Activated naive CD4-positive, alpha-beta T cell treated with anti-CD3 and anti-CD28 coated beads, Interleukin-2, amount 50 U/mL, for 24 hours (primary cell): ENCODE measurements around the gene IDH2.
A peak's percentile ranks its signal among the peaks of the same experiment; 100 is the strongest.

ENCODE experiments used
- H3K27ac Mint-ChIP-seq: one replicate; pipeline ENCODE4 v1.8.0; 2021; ENCODE audit warnings: mild to moderate bottlenecking, mixed read lengths
- H3K27me3 Mint-ChIP-seq: one replicate; pipeline ENCODE4 v1.8.0; 2021; ENCODE audit warnings: mixed read lengths
- H3K36me3 Mint-ChIP-seq: one replicate; pipeline ENCODE4 v1.8.0; 2021; ENCODE audit warnings: mixed read lengths
- H3K4me1 Mint-ChIP-seq: one replicate; pipeline ENCODE4 v1.8.0; 2021; ENCODE audit warnings: mixed read lengths
- H3K4me3 Mint-ChIP-seq: one replicate; pipeline ENCODE4 v1.8.0; 2021; ENCODE audit warnings: mild to moderate bottlenecking, mixed read lengths
- H3K9me3 Mint-ChIP-seq: one replicate; pipeline ENCODE4 v1.8.0; 2021; ENCODE audit warnings: mixed read lengths

Gene IDH2

DNA sequence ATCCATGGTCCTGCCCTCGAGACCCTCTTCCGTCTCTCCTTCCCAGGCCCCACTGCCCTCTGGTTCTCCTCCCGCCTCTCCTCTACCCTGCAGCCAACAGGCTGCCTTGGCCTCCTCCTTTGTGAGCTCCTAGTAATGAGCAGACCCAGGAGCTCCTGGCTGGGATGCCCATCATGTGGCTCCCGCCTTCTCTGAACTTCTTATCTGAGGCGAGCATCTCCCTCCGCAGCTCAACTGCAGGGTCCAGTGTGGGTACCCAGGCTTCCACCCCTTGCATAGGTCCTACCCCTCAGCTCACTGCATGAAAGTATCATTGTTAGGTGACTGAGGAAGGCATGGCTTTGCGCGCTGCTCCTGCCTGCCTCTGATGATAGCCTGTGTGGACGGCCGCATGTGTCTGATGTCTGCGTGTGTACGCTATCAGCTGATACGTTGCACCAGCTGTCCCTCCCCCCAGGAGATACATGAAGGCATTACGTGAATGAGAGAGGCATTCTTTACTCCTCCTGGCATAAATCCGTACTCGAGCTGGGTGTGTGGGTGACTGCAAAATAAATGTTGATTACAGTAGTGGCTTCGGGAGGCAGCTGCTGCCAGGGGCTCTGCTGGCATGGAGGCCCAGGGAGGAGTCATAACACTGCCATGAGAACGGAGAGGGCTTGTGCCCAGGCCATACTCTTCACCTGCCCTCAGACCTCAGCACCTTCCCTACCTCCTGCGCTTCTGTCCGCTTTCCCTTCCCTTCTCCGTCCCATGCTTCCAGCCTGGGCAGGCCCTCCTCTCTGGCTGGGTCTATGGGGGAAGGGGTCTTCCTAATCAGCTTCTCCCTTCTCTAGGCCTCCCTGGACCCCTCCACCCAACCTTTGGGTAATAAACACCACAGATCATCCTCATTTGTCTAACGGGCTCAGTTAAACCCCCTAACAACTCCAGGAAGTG, 52.3 kb downstream of the IDH2 start:
- peaks cover 3% of the 10 kb centered on the region for H3K36me3 Mint-ChIP-seq
- H3K27ac Mint-ChIP-seq: no peak overlapping the region
- H3K4me1 Mint-ChIP-seq: peaks cover 31% of the 10 kb centered on the region
- H3K27me3 Mint-ChIP-seq: no peaks in the 10 kb centered on the region
- H3K4me3 Mint-ChIP-seq: no peak overlapping the region
- H3K9me3 Mint-ChIP-seq: no peaks in the 10 kb centered on the region

DNA sequence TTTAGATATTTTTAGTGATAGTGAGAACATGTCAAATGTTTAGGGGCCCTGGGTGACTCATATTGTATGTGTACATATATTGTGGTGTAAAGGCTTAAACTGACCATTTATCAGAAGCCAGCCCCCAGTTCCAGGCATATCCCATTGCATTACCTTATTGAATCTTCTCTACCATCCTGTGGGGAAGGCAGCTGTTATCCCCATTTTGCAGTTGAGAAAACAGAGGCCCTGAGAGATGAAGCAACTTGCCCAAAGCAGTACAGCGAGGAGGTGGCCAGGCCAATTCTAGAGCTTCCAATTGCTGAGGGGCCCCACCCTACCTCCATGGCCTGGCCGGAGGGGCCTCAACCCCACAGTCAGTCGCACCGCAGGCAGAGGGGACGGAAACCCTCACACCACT, 53.2 kb downstream of the IDH2 start:
- Mint-ChIP-seq H3K4me3 (no peak overlapping the region), H3K4me1 (peaks cover 29% of the 10 kb centered on the region), H3K27me3 (no peaks in the 10 kb centered on the region), H3K27ac (no peak overlapping the region), H3K9me3 (no peaks in the 10 kb centered on the region), H3K36me3 (peaks cover 3% of the 10 kb centered on the region)

DNA sequence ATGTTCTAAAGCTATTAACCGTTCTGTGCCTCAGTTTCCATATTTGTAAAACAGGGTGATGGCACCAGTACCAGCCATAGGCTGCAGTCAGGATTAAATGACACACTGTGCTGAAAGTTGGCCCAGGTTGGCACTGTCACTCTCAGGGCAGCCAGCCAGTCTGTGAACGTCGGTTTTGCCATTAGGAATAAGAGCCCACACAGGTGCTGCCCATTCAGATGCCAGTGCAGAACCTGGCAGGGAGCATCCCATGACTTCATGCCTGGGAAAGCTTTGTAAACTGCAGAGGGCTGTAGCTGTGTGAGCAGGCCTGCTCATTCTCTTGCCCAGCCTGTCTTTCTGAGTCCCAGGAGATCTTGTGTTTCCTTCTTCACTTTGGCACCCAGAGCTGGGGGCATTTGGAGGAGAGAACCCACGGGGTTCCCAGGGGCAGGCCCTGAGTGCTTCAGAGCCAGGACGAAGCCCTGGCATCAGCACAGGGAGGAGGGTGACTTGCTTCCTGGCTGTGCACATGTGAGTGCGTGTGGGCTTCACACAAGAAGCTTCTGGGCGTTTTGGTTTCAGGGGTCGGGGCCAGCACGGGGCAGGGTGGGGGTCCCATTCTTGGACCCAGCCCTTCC, 54.2 kb downstream of the IDH2 start:
- Mint-ChIP-seq H3K36me3 (peaks cover 1% of the 10 kb centered on the region), H3K27ac (no peak overlapping the region), H3K4me3 (no peak overlapping the region), H3K4me1 (peaks cover 30% of the 10 kb centered on the region), H3K27me3 (no peaks in the 10 kb centered on the region), H3K9me3 (no peaks in the 10 kb centered on the region)

DNA sequence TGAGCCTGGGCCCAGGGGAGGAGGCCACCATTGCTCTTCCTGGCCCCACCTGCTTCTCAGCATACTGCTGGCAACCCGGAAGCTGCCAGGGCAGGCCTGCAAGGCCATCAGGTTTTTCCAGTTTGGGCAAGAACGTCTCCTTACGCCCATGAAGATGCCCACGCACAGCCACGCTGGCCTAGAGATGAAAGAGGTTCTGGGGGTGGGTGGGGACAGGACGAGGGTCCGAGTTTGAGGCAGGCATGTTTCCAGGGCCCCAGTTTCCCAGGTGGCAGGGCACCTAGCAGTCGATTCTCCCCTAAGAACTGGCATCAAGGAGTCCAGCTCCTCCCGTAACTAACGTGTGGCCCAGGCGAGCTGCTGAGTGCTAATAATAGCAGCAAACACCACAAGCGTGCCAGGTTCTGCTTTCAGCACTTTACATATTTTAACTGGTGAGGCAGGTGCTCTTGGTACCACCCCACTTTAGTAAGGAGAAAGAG, 55.3 kb downstream of the IDH2 start:
- H3K36me3 Mint-ChIP-seq: peaks cover 1% of the 10 kb centered on the region
- no peaks in the 10 kb centered on the region for H3K9me3 Mint-ChIP-seq
- H3K4me3 Mint-ChIP-seq: no peak overlapping the region
- H3K27me3 Mint-ChIP-seq: no peaks in the 10 kb centered on the region
- peaks cover 24% of the 10 kb centered on the region for H3K4me1 Mint-ChIP-seq
- H3K27ac Mint-ChIP-seq: no peak overlapping the region

DNA sequence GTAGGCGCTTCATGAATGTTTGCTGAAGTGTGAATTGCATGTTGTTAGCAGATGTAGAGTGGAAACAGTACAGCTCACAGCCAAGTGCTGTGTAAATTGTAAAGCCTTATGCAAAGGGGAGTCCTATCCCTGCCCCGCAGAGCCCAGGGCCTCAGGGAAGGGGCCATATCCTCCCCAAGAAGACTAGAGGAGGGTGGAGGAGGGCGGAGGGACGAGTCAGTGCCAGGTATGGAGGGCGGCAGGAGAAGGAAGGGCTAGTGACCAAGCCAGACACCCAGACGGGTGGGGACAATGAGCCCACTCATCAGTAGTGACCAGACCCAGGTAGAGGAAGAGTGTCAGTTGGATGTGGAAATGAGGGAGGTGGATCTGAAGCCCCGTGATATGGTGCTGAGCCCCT, 56.0 kb downstream of the IDH2 start:
- Mint-ChIP-seq H3K27ac (no peak overlapping the region), H3K36me3 (peaks cover 1% of the 10 kb centered on the region), H3K4me3 (no peak overlapping the region), H3K27me3 (no peaks in the 10 kb centered on the region), H3K9me3 (no peaks in the 10 kb centered on the region), H3K4me1 (peaks cover 24% of the 10 kb centered on the region)

DNA sequence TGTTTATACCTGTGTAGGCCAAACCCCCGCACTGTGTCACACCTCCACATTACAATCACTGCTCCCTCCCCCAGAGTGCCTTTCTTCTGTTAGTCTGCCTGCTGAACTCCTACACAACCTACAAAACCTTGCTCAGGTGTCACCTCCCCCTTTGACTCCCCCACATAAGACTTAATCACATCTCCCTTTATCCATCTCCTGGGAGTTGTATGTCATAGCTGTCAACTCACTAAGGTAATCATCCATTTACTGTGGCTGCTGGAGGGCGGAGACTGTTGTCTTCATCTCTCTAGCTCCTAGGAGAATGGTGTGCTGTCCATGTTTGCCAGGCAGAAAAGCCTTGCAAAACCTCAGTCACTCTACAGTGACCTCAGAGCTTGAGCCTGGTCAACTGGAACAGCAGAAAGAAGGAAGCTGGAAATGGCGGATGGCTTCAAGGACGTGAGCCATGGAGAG, 57.3 kb downstream of the IDH2 start:
- Mint-ChIP-seq H3K36me3 (peaks cover 1% of the 10 kb centered on the region), H3K27ac (peak overlapping the region; percentile 46), H3K4me3 (no peak overlapping the region), H3K9me3 (no peaks in the 10 kb centered on the region), H3K27me3 (no peaks in the 10 kb centered on the region), H3K4me1 (peaks cover 28% of the 10 kb centered on the region)

DNA sequence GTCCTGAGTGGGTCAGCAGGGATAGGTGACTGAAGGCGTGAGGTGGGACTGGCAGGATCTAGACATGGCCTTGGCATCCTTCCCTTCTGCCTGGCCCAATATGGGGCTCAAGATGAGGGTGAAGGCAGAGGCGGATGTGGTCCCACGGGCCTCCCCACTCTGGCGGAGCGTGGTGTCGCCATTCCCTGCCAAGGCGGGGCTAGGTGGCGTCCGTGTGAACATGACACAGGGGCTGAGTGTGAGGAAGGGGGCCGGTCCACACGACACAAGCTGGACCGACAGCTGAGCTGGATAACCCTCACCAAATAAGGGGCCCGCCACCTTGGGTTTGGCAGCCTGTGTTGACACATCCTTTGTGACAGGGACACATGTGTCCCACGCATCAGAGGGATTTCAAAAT, 58.1 kb downstream of the IDH2 start:
- no peaks in the 10 kb centered on the region for H3K9me3 Mint-ChIP-seq
- peaks cover 1% of the 10 kb centered on the region for H3K36me3 Mint-ChIP-seq
- H3K27ac Mint-ChIP-seq: no peak overlapping the region
- H3K4me1 Mint-ChIP-seq: peaks cover 34% of the 10 kb centered on the region
- H3K27me3 Mint-ChIP-seq: no peaks in the 10 kb centered on the region
- H3K4me3 Mint-ChIP-seq: no peak overlapping the region

DNA sequence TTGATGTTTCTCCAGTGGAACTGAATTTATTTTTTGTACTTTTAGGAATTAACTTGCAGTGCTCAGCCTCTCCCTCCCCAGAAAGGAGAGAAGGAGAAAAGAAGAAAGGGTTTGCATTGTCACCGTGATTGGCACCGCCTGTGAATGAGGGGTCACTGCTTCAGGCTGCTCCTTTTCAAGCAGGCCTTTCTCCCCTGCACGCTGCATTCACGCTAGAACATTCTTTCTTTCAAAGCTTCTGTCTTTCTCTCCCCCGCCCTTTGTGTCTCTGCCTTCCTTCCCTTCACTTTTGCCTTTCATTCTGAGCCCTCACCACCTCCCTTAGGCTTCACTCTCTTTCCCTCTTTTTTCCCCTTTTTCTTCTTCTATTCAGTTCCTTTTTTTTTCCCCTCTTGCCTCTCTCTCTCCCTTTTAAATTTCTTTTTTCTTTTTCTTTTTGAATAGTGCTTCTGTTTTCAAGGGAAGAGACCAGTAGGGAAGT, 58.7 kb downstream of the IDH2 start:
- Mint-ChIP-seq H3K27ac (no peak overlapping the region), H3K4me1 (peaks cover 40% of the 10 kb centered on the region), H3K4me3 (no peak overlapping the region), H3K9me3 (no peaks in the 10 kb centered on the region), H3K36me3 (peaks cover 1% of the 10 kb centered on the region), H3K27me3 (no peaks in the 10 kb centered on the region)

DNA sequence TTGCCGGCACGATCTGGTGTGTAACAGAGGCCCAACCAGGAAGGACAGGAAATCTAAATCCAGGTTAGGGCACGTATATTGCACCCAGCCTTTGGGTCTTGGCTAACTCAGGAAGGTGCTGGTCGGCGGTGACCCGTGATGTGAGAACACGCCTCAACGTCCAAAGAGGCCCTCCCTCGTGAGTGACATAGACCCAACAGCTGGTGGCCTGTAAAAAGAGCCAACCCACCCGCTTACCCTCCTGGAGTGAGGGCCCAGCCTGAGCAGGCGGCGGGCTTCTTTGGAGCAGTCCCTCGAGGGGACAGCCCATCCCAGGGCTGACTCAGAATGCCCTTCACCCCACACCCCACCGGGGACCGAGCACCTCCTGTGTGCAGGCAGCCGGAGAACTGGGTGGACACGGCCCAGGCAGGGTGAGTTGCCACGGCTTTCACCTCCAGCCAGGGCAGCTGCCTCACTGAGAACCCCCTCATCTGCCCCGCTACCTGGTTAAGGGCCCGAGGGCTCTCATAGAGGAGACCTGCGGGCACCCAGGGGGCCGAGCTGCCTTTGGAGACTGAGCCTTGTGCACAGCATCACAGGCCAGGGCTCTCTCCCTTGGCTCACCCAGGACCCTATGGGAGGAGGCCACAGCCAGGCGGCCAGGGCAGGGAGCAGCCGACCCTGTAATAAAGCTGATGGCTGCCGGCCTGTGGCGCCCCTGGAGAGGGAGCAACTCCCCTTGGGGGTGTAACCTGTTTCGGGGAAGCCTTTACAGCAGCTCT, 59.3 kb downstream of the IDH2 start:
- Mint-ChIP-seq H3K36me3 (peaks cover 5% of the 10 kb centered on the region), H3K9me3 (no peaks in the 10 kb centered on the region), H3K4me3 (no peak overlapping the region), H3K27ac (no peak overlapping the region), H3K4me1 (peaks cover 46% of the 10 kb centered on the region), H3K27me3 (no peaks in the 10 kb centered on the region)

DNA sequence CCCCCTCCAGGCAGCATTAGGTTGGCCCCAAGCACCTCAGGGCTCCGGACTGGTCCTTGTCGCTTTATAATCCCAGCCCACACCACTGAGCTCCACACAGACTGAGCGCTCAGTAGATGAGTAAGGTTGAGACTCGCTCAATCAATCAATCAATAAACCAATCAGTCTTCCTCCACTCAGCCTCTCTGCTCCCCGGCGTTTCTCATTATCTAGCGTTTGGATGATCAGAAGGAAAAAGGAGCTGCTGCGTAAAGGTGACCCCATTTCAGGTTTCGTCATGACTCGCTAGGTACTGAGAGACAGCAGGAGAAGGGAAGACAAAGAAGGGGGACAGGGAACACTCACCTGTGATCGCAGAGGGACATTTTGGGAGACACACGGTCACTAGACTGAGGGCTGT, 59.9 kb downstream of the IDH2 start:
- peaks cover 5% of the 10 kb centered on the region for H3K36me3 Mint-ChIP-seq
- no peaks in the 10 kb centered on the region for H3K9me3 Mint-ChIP-seq
- H3K27me3 Mint-ChIP-seq: no peaks in the 10 kb centered on the region
- no peak overlapping the region for H3K27ac Mint-ChIP-seq
- H3K4me3 Mint-ChIP-seq: no peak overlapping the region
- H3K4me1 Mint-ChIP-seq: peaks cover 52% of the 10 kb centered on the region

DNA sequence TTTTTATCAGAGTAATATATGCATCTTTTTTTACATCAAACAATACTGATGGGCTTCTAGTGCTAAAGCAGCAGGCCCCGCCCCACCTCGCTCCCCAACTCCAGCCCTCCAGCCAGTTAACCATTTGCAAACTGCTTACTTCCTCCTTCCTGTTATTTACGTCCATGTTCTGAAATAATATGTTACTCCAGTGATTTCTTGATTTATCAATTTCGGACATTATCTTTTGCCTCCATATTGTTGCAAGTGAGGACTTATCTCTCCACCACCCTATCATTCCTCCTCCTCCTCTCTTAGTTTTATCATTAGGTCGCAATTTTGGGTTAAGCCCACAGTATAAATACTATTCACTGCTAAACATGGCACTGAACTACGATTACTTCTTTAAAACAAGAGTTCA, 61.6 kb downstream of the IDH2 start:
- Mint-ChIP-seq H3K27me3 (no peaks in the 10 kb centered on the region), H3K4me1 (peaks cover 64% of the 10 kb centered on the region), H3K4me3 (no peak overlapping the region), H3K9me3 (no peaks in the 10 kb centered on the region), H3K36me3 (peaks cover 5% of the 10 kb centered on the region), H3K27ac (peak overlapping the region; percentile 0)

DNA sequence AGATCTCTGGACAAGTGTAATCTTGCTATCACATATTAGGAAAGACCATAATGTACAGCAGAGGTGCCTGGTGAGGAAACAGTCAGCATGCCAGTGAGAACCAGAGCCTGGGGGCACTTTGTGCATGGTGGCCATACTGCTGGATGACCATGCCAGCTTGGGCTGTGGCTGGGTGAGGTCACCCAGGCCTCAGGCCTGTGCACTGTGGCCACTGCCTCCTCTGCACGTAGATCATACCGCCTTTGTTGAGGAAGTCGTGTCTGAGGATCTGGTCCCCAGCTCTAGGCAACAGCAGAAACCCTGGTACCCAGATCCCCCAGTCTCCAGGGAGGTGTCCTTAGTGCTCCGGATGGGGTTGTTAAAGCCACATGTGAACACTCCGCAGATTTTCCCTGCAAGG, 62.3 kb downstream of the IDH2 start:
- Mint-ChIP-seq H3K27me3 (no peaks in the 10 kb centered on the region), H3K27ac (no peak overlapping the region), H3K9me3 (no peaks in the 10 kb centered on the region), H3K4me3 (no peak overlapping the region), H3K4me1 (peaks cover 64% of the 10 kb centered on the region), H3K36me3 (peaks cover 3% of the 10 kb centered on the region)

DNA sequence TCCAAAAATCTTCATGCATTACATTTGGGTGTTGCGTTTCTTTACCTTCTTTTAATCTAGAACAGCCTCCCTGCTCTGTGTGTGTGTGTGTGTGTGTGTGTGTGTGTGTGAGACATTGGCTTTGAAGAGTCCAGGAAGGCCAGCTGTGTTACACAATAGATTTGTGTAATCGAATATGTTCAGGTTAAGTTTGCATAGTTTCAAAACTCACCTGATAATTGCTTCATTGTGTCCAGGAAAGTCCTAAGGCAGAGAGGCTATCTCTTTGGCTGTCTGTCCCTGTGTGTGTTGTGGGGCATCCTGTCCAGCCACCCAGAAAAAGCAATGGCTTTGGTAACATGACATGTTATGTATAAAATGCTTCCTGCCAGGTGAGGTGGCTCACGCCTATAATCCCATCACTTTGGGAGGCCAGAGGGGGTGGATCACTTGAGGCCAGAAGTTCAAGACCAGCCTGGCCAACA, 63.6 kb downstream of the IDH2 start:
- no peaks in the 10 kb centered on the region for H3K9me3 Mint-ChIP-seq
- no peaks in the 10 kb centered on the region for H3K27me3 Mint-ChIP-seq
- peak overlapping the region; percentile 5 for H3K4me3 Mint-ChIP-seq
- H3K27ac Mint-ChIP-seq: peak overlapping the region; percentile 97
- peaks cover 3% of the 10 kb centered on the region for H3K36me3 Mint-ChIP-seq
- peaks cover 71% of the 10 kb centered on the region for H3K4me1 Mint-ChIP-seq

DNA sequence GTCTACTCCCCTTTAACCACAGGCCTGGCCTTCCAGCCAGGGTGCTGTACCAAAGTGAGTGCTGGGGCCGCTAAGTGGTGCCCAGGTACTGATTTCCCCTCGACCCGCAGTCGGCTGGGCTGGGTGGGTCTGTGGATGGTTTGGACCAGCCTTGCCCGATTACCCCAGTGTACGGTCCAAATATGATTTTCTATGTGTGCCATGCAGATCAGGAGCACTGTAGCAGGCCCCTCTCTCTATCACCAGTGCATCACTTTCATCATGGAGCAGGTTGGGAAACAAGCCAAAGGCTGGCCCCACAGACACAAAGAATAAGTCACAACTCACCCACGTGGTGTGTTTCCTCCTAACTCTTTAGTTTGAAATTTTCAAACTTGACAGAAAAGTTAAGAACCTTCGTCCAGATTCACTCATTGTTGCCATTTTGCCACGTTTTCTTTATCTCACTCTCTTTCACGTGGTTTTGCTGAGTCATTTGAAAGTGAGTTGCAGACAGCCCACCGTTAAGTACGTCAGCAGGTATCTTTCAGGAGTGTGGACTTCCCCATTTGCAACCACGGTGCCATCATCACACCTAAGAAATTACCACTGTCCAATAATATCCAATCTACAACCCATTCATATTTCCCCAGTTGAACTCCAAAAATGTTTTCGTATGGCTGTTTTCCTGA, 64.2 kb downstream of the IDH2 start:
- peak overlapping the region; percentile 17 for H3K4me3 Mint-ChIP-seq
- H3K36me3 Mint-ChIP-seq: peaks cover 3% of the 10 kb centered on the region
- no peaks in the 10 kb centered on the region for H3K27me3 Mint-ChIP-seq
- peak overlapping the region; percentile 97 for H3K27ac Mint-ChIP-seq
- H3K4me1 Mint-ChIP-seq: peaks cover 75% of the 10 kb centered on the region
- no peaks in the 10 kb centered on the region for H3K9me3 Mint-ChIP-seq

DNA sequence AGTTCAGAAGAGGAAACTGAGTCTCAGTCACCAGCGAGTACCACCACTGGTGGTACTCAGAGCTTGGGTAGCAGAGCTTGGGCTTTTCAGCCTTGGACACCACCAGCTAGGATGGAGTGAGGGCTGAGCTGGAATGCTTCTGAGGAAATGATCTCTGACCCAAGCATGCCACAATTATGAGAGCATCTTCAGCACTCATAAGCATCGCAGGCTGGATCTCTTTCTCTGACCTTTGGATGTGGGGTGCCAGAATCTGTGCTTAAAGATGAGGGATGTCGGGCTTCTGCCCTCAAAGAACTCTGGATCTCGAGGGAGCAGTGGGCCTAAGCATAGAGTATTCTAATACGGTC, 64.8 kb downstream of the IDH2 start:
- Mint-ChIP-seq H3K36me3 (peaks cover 3% of the 10 kb centered on the region), H3K27me3 (no peaks in the 10 kb centered on the region), H3K4me3 (no peak overlapping the region), H3K4me1 (peaks cover 77% of the 10 kb centered on the region), H3K27ac (peak overlapping the region; percentile 97), H3K9me3 (no peaks in the 10 kb centered on the region)
